CD14-positive monocyte (primary cell): ENCODE measurements around the gene COL26A1. TPM values are rescaled to one million over a fixed set of nuclear protein-coding genes. Genes with fewer than 3 reads are reported as not detected.

Source experiments
- DNase-seq, 3 donors: peaks; one replicate each; pipeline ENCODE4 v3.0.0-alpha.2; 2011 to 2022
- H2AFZ ChIP-seq: 2 replicates; pipeline ENCODE4 v1.6.0; 2012; ENCODE audit warnings: mild to moderate bottlenecking, low read depth, low read length, inconsistent platforms; ENCODE audit not compliant: insufficient read depth, poor library complexity, severe bottlenecking
- H3K27ac ChIP-seq, 2 donors: 1 replicate in 1 of 2; 2 replicates in 1 of 2; pipeline ENCODE4 v1.5.1; 2012 to 2013; ENCODE audit warnings: low read length in 2 of 2, control low read depth in 1 of 2, inconsistent platforms in 1 of 2, low read depth in 1 of 2, mild to moderate bottlenecking in 1 of 2
- H3K27me3 ChIP-seq, 2 donors: one replicate each; pipeline versions ENCODE4 v1.6.0 to v1.6.1; 2011 to 2013; ENCODE audit warnings: low read length in 2 of 2; ENCODE audit not compliant: control insufficient read depth in 2 of 2, insufficient read depth in 2 of 2
- H3K36me3 ChIP-seq, 2 donors: replicated peaks in 1 of 2; 1 replicate in 1 of 2; 2 replicates in 1 of 2; pipeline versions ENCODE4 v1.5.1 to v1.6.1; 2012 to 2013; ENCODE audit warnings: low read length in 2 of 2, control low read depth in 1 of 2, inconsistent platforms in 1 of 2, mild to moderate bottlenecking in 1 of 2; ENCODE audit not compliant: insufficient read depth in 2 of 2, control insufficient read depth in 1 of 2
- H3K4me1 ChIP-seq, 2 donors: 1 replicate in 1 of 2; 2 replicates in 1 of 2; pipeline versions ENCODE4 v1.5.1 to v1.6.1; 2012 to 2013; ENCODE audit warnings: low read length in 2 of 2, control low read depth in 1 of 2, inconsistent platforms in 1 of 2, mild to moderate bottlenecking in 1 of 2, moderate library complexity in 1 of 2; ENCODE audit not compliant: insufficient read depth in 2 of 2, control insufficient read depth in 1 of 2
- H3K4me2 ChIP-seq: replicated peaks from 2 replicates; pipeline ENCODE3; 2012; ENCODE audit warnings: low read length, moderate library complexity, mild to moderate bottlenecking; ENCODE audit not compliant: poor library complexity, severe bottlenecking; ENCODE audit errors: extremely low read depth
- H3K4me3 ChIP-seq, 3 experiments: fragments of 200-600 bp in 1 of 3; sonication (generic) in 1 of 3; replicated peaks in 1 of 3; 1 replicate in 2 of 3; 2 replicates in 1 of 3; pipeline ENCODE4 v1.5.1; 2011 to 2013; ENCODE audit warnings: low read length in 3 of 3, mild to moderate bottlenecking in 3 of 3, control low read depth in 2 of 3, low read depth in 2 of 3, inconsistent platforms in 1 of 3, moderate library complexity in 1 of 3
- H3K79me2 ChIP-seq: 2 replicates; pipeline ENCODE4 v1.6.0; 2012; ENCODE audit warnings: mild to moderate bottlenecking, control low read depth, inconsistent platforms, low read length, moderate library complexity; ENCODE audit not compliant: insufficient read depth
- H3K9ac ChIP-seq: 2 replicates; pipeline ENCODE4 v1.6.0; 2017; ENCODE audit warnings: low read length, mild to moderate bottlenecking; ENCODE audit not compliant: insufficient read depth, poor library complexity, severe bottlenecking
- H3K9me3 ChIP-seq, 2 donors: replicated peaks in 1 of 2; 1 replicate in 1 of 2; 2 replicates in 1 of 2; pipeline versions ENCODE4 v1.5.1 to v1.6.1; 2012 to 2013; ENCODE audit warnings: low read length in 2 of 2, control low read depth in 1 of 2; ENCODE audit not compliant: control insufficient read depth in 1 of 2, insufficient read depth in 1 of 2
- H4K20me1 ChIP-seq: 2 replicates; pipeline ENCODE4 v1.6.0; 2012; ENCODE audit warnings: mild to moderate bottlenecking, low read length, control low read depth, moderate library complexity; ENCODE audit not compliant: insufficient read depth
- H3K27ac Mint-ChIP-seq, 7 donors: one replicate each; pipeline ENCODE4 v1.8.0; 2020; ENCODE audit warnings: mild to moderate bottlenecking in 7 of 7, mixed read lengths in 7 of 7, moderate library complexity in 6 of 7, inconsistent platforms in 2 of 7
- H3K27me3 Mint-ChIP-seq, 3 donors: one replicate each; pipeline ENCODE4 v1.8.0; 2021 to 2022; ENCODE audit warnings: low read depth in 3 of 3, mild to moderate bottlenecking in 3 of 3, mixed read lengths in 3 of 3, moderate library complexity in 3 of 3, inconsistent platforms in 1 of 3
- H3K36me3 Mint-ChIP-seq, 2 donors: one replicate each; pipeline ENCODE4 v1.8.0; 2020; ENCODE audit warnings: mixed read lengths in 2 of 2, inconsistent platforms in 1 of 2, mild to moderate bottlenecking in 1 of 2
- H3K4me1 Mint-ChIP-seq: one replicate; pipeline ENCODE4 v1.8.0; 2020; ENCODE audit warnings: mild to moderate bottlenecking, mixed read lengths
- H3K4me3 Mint-ChIP-seq, 2 donors: one replicate each; pipeline ENCODE4 v1.8.0; 2020; ENCODE audit warnings: mild to moderate bottlenecking in 2 of 2, mixed read lengths in 2 of 2, moderate library complexity in 1 of 2
- H3K9me3 Mint-ChIP-seq, 7 donors: one replicate each; pipeline ENCODE4 v1.8.0; 2020 to 2022; ENCODE audit warnings: mixed read lengths in 7 of 7, mild to moderate bottlenecking in 6 of 7, moderate library complexity in 6 of 7, inconsistent platforms in 2 of 7
- CTCF ChIP-seq: fragments of 200-600 bp; IDR thresholded peaks from one replicate; pipeline ENCODE4 v1.8.0; 2022; ENCODE audit warnings: antibody characterized with exemption, mild to moderate bottlenecking
- WGBS: methylation state at CpG from one replicate; pipeline ENCODE4 v1.1.5; 2013; ENCODE audit warnings: missing lambda C conversion rate; ENCODE audit not compliant: insufficient coverage; 5-methylcytosine and 5-hydroxymethylcytosine counted together
- intact Hi-C, 2 donors: fragments of 100-400 bp; cut with micrococcal nuclease; formaldehyde crosslinking; loops; one replicate each; pipeline versions ENCODE4 v1.15.0 to v1.15.1; 2023
- polyA plus RNA-seq, 3 donors: library from polyadenylated mRNA; depleted of rRNA in 1 of 3; unstranded in 2 of 3; stranded (reverse) in 1 of 3; fragments of 300-500 nt in 2 of 3; fragments of >200 nt in 1 of 3; fragmentation: Illumina TruSeq in 2 of 3; gene quantifications; 1 replicate in 2 of 3; 2 replicates in 1 of 3; pipeline ENCODE4 v1.2.3, GENCODE V29; 2012 to 2021

Gene COL26A1
- polyA plus RNA-seq, 3 donors = not detected

GRCh38 chr7:101547022-101547915 is 184.6 kb downstream of the COL26A1 start:
- H3K9me3 Mint-ChIP-seq = no peaks in the 10 kb centered on the region
- H3K27me3 Mint-ChIP-seq = peaks cover 0 to 3% (median 0%) of the 10 kb centered on the region in 3 donors
- Histone ChIP-seq H3K4me1 (no peaks in the 10 kb centered on the region), H2AFZ (no peak overlapping the region), H4K20me1 (no peaks in the 10 kb centered on the region), H3K27me3 (no peaks in the 10 kb centered on the region), H3K4me2 (no peak overlapping the region), H3K27ac (no peak overlapping the region), H3K4me3 (no peak overlapping the region), H3K36me3 (no peaks in the 10 kb centered on the region), H3K9me3 (no peaks in the 10 kb centered on the region), H3K9ac (no peak overlapping the region), H3K79me2 (no peaks in the 10 kb centered on the region)
- H3K27ac Mint-ChIP-seq = no peak overlapping the region
- no peak for DNase-seq
- intact Hi-C loops = loop anchor here in 1 of 2 donors (10.0 kb wide), 1 partner anchor 848 kb away; the partner anchor contains the start of gene PRKRIP1
- WGBS = 81% methylated on average over 13 of the region's 17 CpGs
- H3K4me1 Mint-ChIP-seq = no peaks in the 10 kb centered on the region
- no peaks in the 10 kb centered on the region for H3K36me3 Mint-ChIP-seq
- no peak overlapping the region for H3K4me3 Mint-ChIP-seq
- no peak for TF ChIP-seq CTCF

- H4K20me1 ChIP-seq = no peaks in the 10 kb centered on the region
- no peak overlapping the region for H3K4me2 ChIP-seq
- Mint-ChIP-seq H3K4me3 (no peak overlapping the region), H3K9me3 (no peaks in the 10 kb centered on the region), H3K4me1 (no peaks in the 10 kb centered on the region), H3K27me3 (peaks cover 0 to 3% (median 0%) of the 10 kb centered on the region in 3 donors), H3K27ac (no peak overlapping the region), H3K36me3 (no peaks in the 10 kb centered on the region)
- H3K4me1 ChIP-seq = no peaks in the 10 kb centered on the region
- WGBS = 92% methylated on average over 11 of the region's 14 CpGs
- no peak for DNase-seq
- H3K36me3 ChIP-seq = no peaks in the 10 kb centered on the region
- TF ChIP-seq CTCF = no peak
- no peaks in the 10 kb centered on the region for H3K79me2 ChIP-seq
- H3K4me3 ChIP-seq = no peak overlapping the region
- H3K9ac ChIP-seq = no peak overlapping the region
- H3K27ac ChIP-seq = no peak overlapping the region
- H3K27me3 ChIP-seq = no peaks in the 10 kb centered on the region
- intact Hi-C loops = loop anchor here in 1 of 2 donors (10.0 kb wide), 1 partner anchor 847 kb away; the partner anchor contains the start of gene PRKRIP1
- no peaks in the 10 kb centered on the region for H3K9me3 ChIP-seq
- H2AFZ ChIP-seq = no peak overlapping the region
These were observed 185.4 kb downstream of the COL26A1 start for GRCh38 chr7:101547916-101548661.
